Right forelimb (tissue), 1 donor: ENCODE data around the gene RNF182.
"Not testable (repeated sequence)": the region's sequence is repeated elsewhere in the genome, so short reads cannot be mapped to it uniquely, and the experiment has no call there.

Experiments used
- DNase-seq: peaks from one replicate; pipeline ENCODE4 v3.0.0-alpha.2; 2018

Gene RNF182

DNA sequence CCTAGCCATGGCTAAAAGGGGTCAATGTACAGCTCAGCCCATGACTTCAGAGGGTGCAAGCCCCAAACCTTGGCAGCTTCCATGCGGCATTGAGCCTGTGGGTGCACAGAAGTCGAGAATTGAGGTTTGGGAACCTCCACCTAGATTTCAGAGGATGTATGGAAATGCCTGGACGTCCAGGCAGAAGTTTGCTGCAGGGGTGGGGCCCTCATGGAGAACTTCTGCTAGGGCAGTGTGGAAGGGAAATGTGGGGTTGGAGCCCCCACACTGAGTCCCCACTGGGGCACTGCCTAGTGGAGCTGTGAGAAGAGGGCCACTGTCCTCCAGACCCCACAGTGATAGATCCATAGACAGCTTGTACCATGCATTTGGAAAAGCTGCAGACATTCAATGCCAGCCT is 47.9 kb downstream of the RNF182 start:
- DNase-seq, result not testable (repeated sequence)

- DNase-seq, result not testable (repeated sequence)
Observed at GRCh38 chr6:13973422-13973821, 48.7 kb downstream of the RNF182 start.

- no peak for DNase-seq
Observed at GRCh38 chr6:13978102-13978640, 53.4 kb downstream of the RNF182 start.

GRCh38 chr6:13978787-13979186 is 54.0 kb downstream of the RNF182 start:
- no peak for DNase-seq

GRCh38 chr6:13979284-13980171 is 54.8 kb downstream of the RNF182 start:
- no peak for DNase-seq

DNA sequence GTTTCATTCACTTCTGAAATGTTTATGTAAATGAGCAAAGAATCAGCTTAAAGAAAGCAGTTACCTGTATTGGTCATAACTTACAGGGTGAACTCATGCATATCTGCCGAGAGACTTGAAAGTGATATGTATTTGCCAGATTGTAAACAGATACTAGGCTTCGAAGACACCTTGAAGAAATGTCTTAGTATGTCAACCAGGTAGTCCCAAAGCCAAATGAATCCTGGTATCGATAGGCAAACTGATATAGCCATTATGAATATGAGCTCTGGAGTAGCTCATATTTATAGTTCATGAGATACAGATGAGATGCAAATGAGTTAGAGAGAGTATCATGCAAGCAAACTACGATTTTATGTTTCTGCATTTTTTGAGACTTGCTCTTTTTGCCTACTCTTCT is 55.8 kb downstream of the RNF182 start:
- DNase-seq, result no peak

- DNase-seq, result no peak
Observed at GRCh38 chr6:13985663-13986325, 61.0 kb downstream of the RNF182 start.

DNA sequence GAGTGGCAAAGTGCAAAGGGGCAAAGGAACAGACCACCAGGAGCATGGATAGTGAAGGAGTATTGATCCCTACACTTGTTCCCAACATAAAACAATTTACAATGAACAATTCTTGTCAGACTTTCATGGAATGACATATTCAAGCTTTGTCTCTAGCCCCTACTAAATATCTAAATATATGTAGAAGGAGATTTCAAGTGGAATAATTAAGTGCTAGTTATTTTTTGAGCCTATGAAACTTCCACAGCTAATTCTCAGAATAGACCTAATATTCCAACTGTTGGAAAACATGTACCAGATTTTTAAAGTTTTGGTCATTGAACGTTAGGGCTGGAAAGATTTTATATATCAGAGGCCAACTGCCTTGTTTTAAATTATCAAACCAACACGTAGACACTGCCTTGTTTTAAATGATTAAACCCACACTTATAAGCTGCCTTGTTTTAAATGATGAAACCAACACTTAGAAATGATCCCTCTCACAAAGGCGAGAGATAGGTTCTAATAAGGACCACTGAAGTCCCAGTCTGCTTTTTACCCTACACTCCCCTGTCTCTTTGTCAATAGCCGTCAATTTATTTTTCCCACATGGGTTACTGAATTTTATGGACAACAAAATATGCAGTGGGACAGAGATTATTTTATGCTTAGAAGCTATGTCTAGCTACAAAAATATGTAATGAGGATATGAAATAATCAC is 62.1 kb downstream of the RNF182 start:
- DNase-seq, result no peak

GRCh38 chr6:13987400-13987865 is 62.7 kb downstream of the RNF182 start:
- no peak for DNase-seq

DNA sequence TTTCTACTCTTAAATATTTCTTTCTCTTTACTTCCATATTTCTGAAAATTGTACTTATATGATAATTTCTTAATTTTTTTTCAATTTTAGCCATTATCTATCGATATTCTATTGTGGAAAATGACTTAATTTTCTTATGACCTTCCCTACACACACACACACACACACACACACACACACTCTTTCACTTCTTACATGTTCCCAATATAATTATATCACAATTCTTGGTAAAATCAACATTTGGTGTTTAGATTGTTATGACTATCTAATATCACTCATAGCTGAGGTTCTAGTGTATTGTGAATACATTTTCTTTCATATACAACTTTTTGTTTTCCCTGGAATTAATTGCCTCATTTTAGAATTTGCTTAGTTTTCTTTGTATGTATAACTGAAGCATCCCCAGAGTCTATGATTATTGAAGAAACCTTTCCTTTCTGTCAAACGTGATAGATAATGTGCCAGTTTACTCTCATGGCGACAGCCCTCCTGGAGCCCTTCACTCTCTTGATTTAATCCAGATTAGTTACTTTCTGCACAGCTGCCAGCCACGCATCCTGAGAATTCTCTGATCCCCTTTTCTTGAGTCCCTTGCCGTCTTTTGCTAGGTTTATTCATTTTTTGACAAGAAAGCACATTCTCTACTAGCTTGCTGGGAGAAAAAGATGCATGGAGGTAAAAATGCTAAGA is 63.4 kb downstream of the RNF182 start:
- no peak for DNase-seq

GRCh38 chr6:13988908-13989307 is 64.2 kb downstream of the RNF182 start:
- DNase-seq, result no peak

DNA sequence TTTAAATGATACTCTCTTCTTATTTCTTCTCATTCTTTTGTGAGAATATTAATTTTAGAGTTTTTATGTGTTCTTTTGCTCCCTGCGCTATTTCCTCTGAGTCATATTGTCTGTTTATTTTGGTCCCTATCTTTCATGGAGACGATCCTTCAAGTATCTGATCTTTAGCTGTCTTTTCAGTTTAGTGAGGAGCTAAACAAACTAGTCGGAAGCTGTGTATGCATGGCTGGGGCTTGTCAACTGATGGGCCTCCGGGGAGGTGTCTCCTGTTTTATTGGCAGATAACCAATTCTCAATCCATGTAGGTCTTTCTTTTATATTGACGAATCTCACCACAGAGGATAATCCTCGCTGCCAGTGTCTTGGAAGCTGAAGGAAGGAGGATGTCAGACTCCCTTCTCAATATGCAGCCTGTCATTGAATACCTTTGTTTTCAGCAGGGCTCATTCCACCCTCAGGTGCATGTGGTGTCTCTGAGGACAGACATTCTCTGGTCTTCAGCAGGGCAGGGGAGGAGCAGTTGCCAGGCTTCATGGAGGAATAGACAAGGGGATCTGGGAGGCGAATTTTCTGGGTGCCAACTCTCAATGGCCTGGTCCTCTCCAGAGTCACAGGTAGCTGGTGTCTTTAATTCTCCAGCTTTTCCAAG is 64.9 kb downstream of the RNF182 start:
- no peak for DNase-seq

- no peak for DNase-seq
Observed at GRCh38 chr6:13990796-13991195, 66.0 kb downstream of the RNF182 start.

- no peak for DNase-seq
Observed at GRCh38 chr6:13991393-13991792, 66.6 kb downstream of the RNF182 start.

DNA sequence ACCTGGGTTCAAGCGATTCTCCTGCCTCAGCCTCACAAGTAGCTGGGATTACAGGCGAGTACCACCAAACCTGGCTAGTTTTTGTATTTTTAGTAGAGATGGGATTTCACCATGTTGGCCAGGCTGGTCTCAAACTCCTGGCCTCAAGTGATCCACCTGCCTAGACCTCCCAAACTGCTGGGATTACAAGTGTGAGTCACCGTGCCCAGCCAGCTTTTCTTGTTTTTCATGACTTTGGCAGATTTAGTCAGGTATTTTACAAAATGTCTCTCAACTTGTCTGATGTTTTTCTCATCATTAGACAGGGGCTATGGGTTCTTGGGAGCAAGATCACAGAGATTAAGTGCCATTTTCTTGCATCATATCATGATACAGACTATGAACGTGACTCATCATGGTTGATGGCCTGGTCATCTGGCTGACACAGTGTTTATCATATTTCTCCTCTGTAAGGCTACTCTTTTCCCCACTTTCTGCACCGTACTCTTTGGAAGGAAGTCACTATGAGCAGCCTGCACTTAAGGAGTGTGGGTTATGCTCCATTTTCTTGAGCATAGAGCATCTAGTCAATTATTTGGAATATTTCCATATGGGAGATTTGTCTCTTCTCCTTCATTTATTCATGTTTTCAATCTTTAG is 67.8 kb downstream of the RNF182 start:
- no peak for DNase-seq

GRCh38 chr6:13993416-13993815 is 68.7 kb downstream of the RNF182 start:
- no peak for DNase-seq

GRCh38 chr6:13998356-13998755 is 73.6 kb downstream of the RNF182 start:
- DNase-seq, result no peak

DNA sequence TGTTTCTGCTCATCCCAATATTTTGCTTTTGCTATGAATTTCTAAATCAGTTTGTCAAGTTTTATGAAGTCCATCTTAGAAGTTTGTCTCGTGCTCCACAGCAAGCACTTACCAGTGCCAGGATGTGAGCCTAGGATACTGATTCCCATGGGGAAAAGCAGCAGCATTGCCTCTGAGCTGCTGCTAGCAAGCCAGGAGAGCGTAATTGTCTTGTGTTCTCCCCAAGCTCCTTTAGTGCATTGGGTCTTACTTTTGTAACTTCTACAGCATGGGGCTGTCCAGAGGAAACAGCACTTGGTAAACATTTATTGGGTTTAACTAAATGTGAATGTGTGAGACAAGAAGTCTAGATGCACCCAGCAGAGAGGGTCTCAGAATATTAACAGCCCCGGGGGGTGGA is 76.1 kb downstream of the RNF182 start:
- DNase-seq, result no peak

DNA sequence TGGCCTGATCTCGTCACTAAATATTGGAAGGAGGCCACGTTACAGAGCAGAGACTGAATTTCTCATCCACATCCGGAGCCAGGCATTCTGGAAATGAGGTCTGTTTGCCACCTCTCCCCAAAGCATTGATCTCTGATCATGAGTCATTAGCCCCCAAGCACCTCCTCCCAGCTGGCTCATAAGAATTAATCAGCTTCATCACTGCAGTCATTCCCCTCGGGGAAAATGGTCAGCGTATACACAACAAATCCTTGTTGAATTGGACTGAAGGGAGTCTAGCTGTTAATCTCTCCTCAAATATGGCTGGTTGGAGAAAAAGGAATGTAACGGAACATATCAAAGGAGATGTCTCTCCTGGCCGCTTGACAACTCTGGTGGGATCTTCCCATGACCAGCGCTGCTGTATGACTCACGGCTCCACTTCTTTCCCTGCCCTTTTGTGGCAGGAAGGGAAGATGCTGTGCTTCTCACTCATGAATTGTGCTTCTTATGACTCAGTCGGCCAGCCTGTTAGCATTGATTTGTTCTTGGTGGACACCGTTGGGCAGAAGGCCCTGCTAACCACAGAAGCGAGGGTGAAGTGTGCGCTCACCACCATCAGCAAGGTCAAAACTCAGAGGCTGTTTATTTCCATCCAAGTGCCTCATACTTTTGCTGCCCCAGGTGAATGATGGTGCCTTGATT is 76.7 kb downstream of the RNF182 start:
- no peak for DNase-seq

GRCh38 chr6:14002176-14002947 is 77.6 kb downstream of the RNF182 start:
- no peak for DNase-seq
